K562 (cell line): ENCODE measurements around the gene RORC. TPM values are rescaled to one million over a fixed set of nuclear protein-coding genes. Genes with fewer than 3 reads are reported as not detected.

ENCODE experiments used
- ATAC-seq: fragments of 200-7000 bp; cut with Tn5 transposase; 3 replicates; pipeline ENCODE4 v1.9.1; 2020; ENCODE audit warnings: moderate library complexity
- BruUV-seq: library from RNA; stranded (reverse); fragments of 400-500 nt; replicated peaks from 2 replicates; lab custom pipeline; 2021; lab: Mats Ljungman, UMichigan
- CTCF ChIA-PET: fragments of 300-600 bp; formaldehyde crosslinking; extraction: SDS; loops from one replicate; lab custom pipeline; 2021; ENCODE audit warnings: low intra/inter-chr PET ratio; lab: Yijun Ruan, JAX
- POLR2A ChIA-PET: fragments of 300-600, 350-650 bp; sonication (Branson Sonifier 250); formaldehyde crosslinking; extraction: SDS; loops from one replicate; lab custom pipeline; 2021; ENCODE audit warnings: antibody characterized with exemption, inconsistent platforms; lab: Yijun Ruan, JAX
- DNase-seq, 4 experiments: peaks; one replicate each; pipeline versions ENCODE4 v3.0.0 to v3.0.0-alpha.2; 2011 to 2018; ENCODE audit warnings: low spot score in 3 of 4, mixed read lengths in 3 of 4; ENCODE audit errors: extremely low read depth in 1 of 4
- FAIRE-seq: peaks from 2 replicates; lab custom pipeline; 2011; peaks lifted over from hg19 to GRCh38; lab: Jason Lieb, UNC
- H2AFZ ChIP-seq: 2 replicates; pipeline ENCODE4 v1.6.0; 2011; ENCODE audit warnings: low read depth, low read length, control low read depth, inconsistent platforms
- H3K27ac ChIP-seq: fragments of 200-600 bp; 3 replicates; pipeline ENCODE4 v1.8.0; 2011; ENCODE audit warnings: low read depth, mild to moderate bottlenecking, control low read depth, inconsistent platforms, low read length, moderate library complexity, mixed read lengths; ENCODE audit errors: extremely low read depth
- H3K27me3 ChIP-seq, 2 experiments: fragments of 300-600 bp in 1 of 2; 2 replicates in 1 of 2; 3 replicates in 1 of 2; pipeline versions ENCODE4 v1.6.0 to v1.8.0; 2011; ENCODE audit warnings: inconsistent platforms in 2 of 2, low read length in 2 of 2, mild to moderate bottlenecking in 1 of 2, mixed read lengths in 1 of 2, moderate library complexity in 1 of 2; ENCODE audit not compliant: control insufficient read depth in 2 of 2, insufficient read depth in 2 of 2
- H3K36me3 ChIP-seq: fragments of 300-600 bp; 3 replicates; pipeline ENCODE4 v1.8.0; 2011; ENCODE audit warnings: mild to moderate bottlenecking, low read length, inconsistent platforms; ENCODE audit not compliant: control insufficient read depth, insufficient read depth
- H3K4me1 ChIP-seq, 2 experiments: fragments of 200-600 bp in 1 of 2; replicated peaks in 1 of 2; 2 replicates in 1 of 2; 3 replicates in 1 of 2; pipeline versions ENCODE4 v1.5.1 to v1.8.0; 2011; ENCODE audit warnings: inconsistent platforms in 2 of 2, low read length in 2 of 2, mild to moderate bottlenecking in 1 of 2, mixed read lengths in 1 of 2, moderate library complexity in 1 of 2; ENCODE audit not compliant: control insufficient read depth in 2 of 2, insufficient read depth in 2 of 2
- H3K4me2 ChIP-seq: 2 replicates; pipeline ENCODE4 v1.6.1; 2011; ENCODE audit warnings: low read length, control low read depth, inconsistent platforms, mixed read lengths; ENCODE audit not compliant: insufficient read depth
- H3K4me3 ChIP-seq: fragments of 200-600 bp; sonication (generic), shearing (Covaris generic); 2 replicates; pipeline ENCODE4 v1.5.1; 2016; ENCODE audit warnings: control low read depth, inconsistent platforms
- H3K79me2 ChIP-seq: fragments of 200-600 bp; 3 replicates; pipeline ENCODE4 v1.8.0; 2011; ENCODE audit warnings: low read length, inconsistent platforms; ENCODE audit not compliant: control insufficient read depth, insufficient read depth
- H3K9ac ChIP-seq, 2 experiments: 2 replicates each; pipeline versions ENCODE4 v1.6.0 to v1.6.1; 2011; ENCODE audit warnings: low read depth in 2 of 2, low read length in 2 of 2, control low read depth in 1 of 2, inconsistent platforms in 1 of 2, mild to moderate bottlenecking in 1 of 2, mixed read lengths in 1 of 2; ENCODE audit not compliant: insufficient read depth in 1 of 2
- H3K9me1 ChIP-seq: one replicate; pipeline ENCODE4 v1.6.0; 2011; ENCODE audit warnings: inconsistent platforms, mild to moderate bottlenecking, low read length, moderate library complexity; ENCODE audit not compliant: control insufficient read depth, insufficient read depth
- H3K9me3 ChIP-seq: replicated peaks from 2 replicates; pipeline ENCODE4 v1.5.1; 2011; ENCODE audit warnings: low read depth, low read length, inconsistent platforms; ENCODE audit not compliant: control insufficient read depth, insufficient read depth
- H4K20me1 ChIP-seq: replicated peaks from 2 replicates; pipeline ENCODE4 v1.6.1; 2011; ENCODE audit warnings: low read length, inconsistent platforms, mixed read lengths; ENCODE audit not compliant: control insufficient read depth, insufficient read depth
- ARID1B ChIP-seq: fragments of 450-650 bp; IDR thresholded peaks from 2 replicates; pipeline ENCODE4 v1.6.1; 2016; ENCODE audit warnings: antibody characterized with exemption, mild to moderate bottlenecking, inconsistent platforms
- C11orf30 ChIP-seq: fragments of 450-650 bp; IDR thresholded peaks from 2 replicates; pipeline ENCODE4 v1.6.1; 2016; ENCODE audit warnings: low read depth, mild to moderate bottlenecking
- DMBX1 ChIP-seq: fragments of 250-450 bp; sonication (Bioruptor Pico); IDR thresholded peaks from 2 replicates; pipeline ENCODE4 v1.8.0; 2022; ENCODE audit warnings: inconsistent platforms, mild to moderate bottlenecking, moderate library complexity, borderline replicate concordance
- ELF4 ChIP-seq: fragments of 450-650 bp; formaldehyde crosslinking; IDR thresholded peaks from 2 replicates; pipeline ENCODE4 v1.4.0; 2022; ENCODE audit warnings: missing genetic modification characterization
- EP300 ChIP-seq: IDR thresholded peaks from 2 replicates; pipeline ENCODE4 v1.6.1; 2012; ENCODE audit warnings: low read length, improper control_type of control experiment
- HBP1 ChIP-seq: fragments of 450-650 bp; formaldehyde crosslinking; IDR thresholded peaks from 2 replicates; pipeline ENCODE4 v1.4.0; 2022; ENCODE audit warnings: missing genetic modification characterization
- MLX ChIP-seq, 2 experiments: fragments of 450-650 bp in 1 of 2; sonication (generic) in 1 of 2; formaldehyde crosslinking; conservative IDR thresholded peaks; 2 replicates each; pipeline versions ENCODE4 v1.4.0 to v1.8.1; 2020 to 2022; ENCODE audit warnings: mild to moderate bottlenecking in 1 of 2, missing genetic modification reagents in 1 of 2
- MYNN ChIP-seq, 2 experiments: sonication (generic); formaldehyde crosslinking in 1 of 2; IDR thresholded peaks; 2 replicates each; pipeline versions ENCODE4 v1.5.0 to v1.6.1; 2016 to 2020; ENCODE audit warnings: antibody characterized with exemption in 1 of 2, missing genetic modification reagents in 1 of 2
- NUFIP1 ChIP-seq: fragments of 450-650 bp; IDR thresholded peaks from 2 replicates; pipeline ENCODE4 v1.6.1; 2018; ENCODE audit not compliant: partially characterized antibody
- POLR2AphosphoS2 ChIP-seq: IDR thresholded peaks from 2 replicates; pipeline ENCODE4 v1.6.1; 2012; ENCODE audit warnings: low read length, improper control_type of control experiment
- POLR2AphosphoS5 ChIP-seq: IDR thresholded peaks from 2 replicates; pipeline ENCODE4 v1.6.1; 2011; ENCODE audit warnings: mild to moderate bottlenecking, low read depth, low read length, moderate library complexity; ENCODE audit not compliant: control insufficient read depth, insufficient read depth
- RREB1 ChIP-seq: fragments of 250-450 bp; sonication (Bioruptor Pico); IDR thresholded peaks from 2 replicates; pipeline ENCODE4 v1.4.0; 2020
- SNAPC5 ChIP-seq: fragments of 250-450 bp; sonication (Bioruptor Pico); IDR thresholded peaks from 2 replicates; pipeline ENCODE4 v1.8.0; 2021; ENCODE audit warnings: moderate library complexity, mild to moderate bottlenecking, inconsistent platforms
- SP2 ChIP-seq: IDR thresholded peaks from 2 replicates; pipeline ENCODE4 v1.6.1; 2011; ENCODE audit warnings: mild to moderate bottlenecking, low read depth, low read length, moderate library complexity; ENCODE audit not compliant: poor library complexity, severe bottlenecking; ENCODE audit errors: extremely low read depth
- ZBTB17 ChIP-seq: fragments of 450-650 bp; formaldehyde crosslinking; IDR thresholded peaks from 2 replicates; pipeline ENCODE4 v1.4.0; 2020; ENCODE audit warnings: mild to moderate bottlenecking
- WGBS: fragments of 100-300 bp; shearing (Covaris generic); methylation state at CpG from one replicate; pipeline ENCODE4 v1.1.6; 2016; ENCODE audit warnings: low coverage, mixed read lengths; ENCODE audit not compliant: insufficient coverage; ENCODE audit errors: missing lambda C conversion rate; 5-methylcytosine and 5-hydroxymethylcytosine counted together
- in situ Hi-C: fragments of 300-500 bp; cut with MboI; formaldehyde crosslinking; loops from 4 replicates; pipeline ENCODE4 v1.15.0; 2018; ENCODE audit warnings: inconsistent platforms, mixed read lengths
- intact Hi-C: fragments of 100-400 bp; cut with micrococcal nuclease; formaldehyde crosslinking; loops from 2 replicates; pipeline ENCODE4 v1.14.2; 2022
- polyA plus RNA-seq, 8 experiments: library from polyadenylated mRNA; depleted of rRNA in 4 of 8; stranded (reverse) in 5 of 8; unstranded in 3 of 8; fragments of >200 nt; fragmentation: Nextera tagmentation in 2 of 8; fragmentation: Illumina TruSeq in 1 of 8; extraction: Ambion mirVana in 2 of 8; extraction: Trizol in 1 of 8; gene quantifications; 2 replicates each; pipeline versions ENCODE4 v1.2.1 to v1.2.3, GENCODE V29; 2011 to 2014; ENCODE audit warnings: inconsistent platforms in 1 of 8, missing spikeins in 1 of 8
- total RNA-seq, 7 experiments: library from RNA; depleted of rRNA in 6 of 7; stranded (reverse); fragments of >200 nt in 6 of 7; fragmentation: Illumina TruSeq in 2 of 7; extraction: Trizol in 2 of 7; gene quantifications; 2 replicates each; pipeline versions ENCODE4 v1.2.1 to v1.2.3, GENCODE V29; 2011 to 2021; ENCODE audit warnings: low replicate concordance in 1 of 7

The RORC gene
- total and polyA plus RNA-seq, 9 of the 15 experiments (the other 6 are each of a cell fraction or from before 2014, with no cell fraction given): not detected

- CTCF ChIA-PET: no interaction called here
- no peaks in the 10 kb centered on the region for H3K36me3 ChIP-seq
- no peak overlapping the region for H3K4me3 ChIP-seq
- in situ Hi-C loops (no loop called here), intact Hi-C loops (no loop called here)
- no peak for FAIRE-seq
- H3K79me2 ChIP-seq: no peaks in the 10 kb centered on the region
- H3K4me2 ChIP-seq: no peak overlapping the region
- H3K9ac ChIP-seq: peak overlapping the region in 1 of 2 experiments; percentile 29; a peak in 1 of 4 replicates
- no peak overlapping the region for H2AFZ ChIP-seq
- no peak for DNase-seq
- H3K27me3 ChIP-seq: peaks cover 51 to 79% of the 10 kb centered on the region in 2 experiments; a peak in 4 of 5 replicates
- no TSS peak for BruUV-seq
- H3K9me3 ChIP-seq: no peaks in the 10 kb centered on the region
- peaks cover 3% of the 10 kb centered on the region; the same call in 1 of the 2 replicates for H4K20me1 ChIP-seq
- H3K9me1 ChIP-seq: no peaks in the 10 kb centered on the region
- no peak for ATAC-seq
- peaks cover 0 to 8% of the 10 kb centered on the region in 2 experiments; a peak in 1 of 5 replicates for H3K4me1 ChIP-seq
- 1% methylated on average over 7 of the region's 7 CpGs for WGBS
- POLR2A ChIA-PET: no interaction called here
- H3K27ac ChIP-seq: no peak overlapping the region
- TF ChIP-seq ELF4 (CRISPR knock-in tag) (no peak), MLX (CRISPR knock-in tag; conservative IDR thresholded peaks at IDR 0.05) (no peak), NUFIP1 (no peak), DMBX1 (CRISPR knock-in tag) (no peak), HBP1 (CRISPR knock-in tag) (no peak), SP2 (no peak), ZBTB17 (CRISPR knock-in tag) (no peak), RREB1 (CRISPR knock-in tag) (no peak), POLR2AphosphoS5 (no peak), C11orf30 (no peak), POLR2AphosphoS2 (no peak), SNAPC5 (CRISPR knock-in tag) (no peak), MYNN (IDR thresholded peaks at IDR 0.05) (no peak), MYNN (CRISPR knock-in tag; IDR thresholded peaks at IDR 0.05) (no peak), EP300 (no peak), ARID1B (no peak)
Observed at GRCh38 chr1:151806170-151806569, 25.4 kb downstream of the RORC start.
